SK-N-SH treated with all-trans-retinoic acid at 6 μM for 48 hours (cell line): Measurements from ENCODE around the gene LRGUK.

Source experiments
- ATAC-seq: fragments of 200-7000 bp; cut with Tn5 transposase; 3 replicates; pipeline ENCODE4 v1.9.1; 2020; ENCODE audit warnings: mild to moderate bottlenecking, moderate library complexity
- ARNTL ChIP-seq: fragments of 450-650 bp; formaldehyde crosslinking; IDR thresholded peaks from 2 replicates; pipeline ENCODE4 v1.5.0; 2020; ENCODE audit warnings: low read depth, mild to moderate bottlenecking, moderate library complexity, borderline replicate concordance
- BACH2 ChIP-seq: fragments of 250-450 bp; sonication (Bioruptor Pico); IDR thresholded peaks from 2 replicates; pipeline ENCODE4 v1.9.0; 2021; ENCODE audit warnings: mild to moderate bottlenecking, borderline replicate concordance
- CREB5 ChIP-seq: fragments of 250-450 bp; sonication (Bioruptor Pico); IDR thresholded peaks from 2 replicates; pipeline ENCODE4 v1.5.1; 2020; ENCODE audit warnings: low read depth, mild to moderate bottlenecking, moderate library complexity
- CSDC2 ChIP-seq: fragments of 250-450 bp; sonication (Bioruptor Pico); IDR thresholded peaks from 2 replicates; pipeline ENCODE4 v1.5.0; 2020; ENCODE audit warnings: mild to moderate bottlenecking, moderate library complexity
- ESRRG ChIP-seq: fragments of 250-450 bp; sonication (Bioruptor Pico); IDR thresholded peaks from 2 replicates; pipeline ENCODE4 v1.6.1; 2021; ENCODE audit warnings: mild to moderate bottlenecking
- GLIS3 ChIP-seq: fragments of 250-450 bp; sonication (Bioruptor Pico); IDR thresholded peaks from 2 replicates; pipeline ENCODE4 v1.5.0; 2020; ENCODE audit warnings: mild to moderate bottlenecking, moderate library complexity
- ISL1 ChIP-seq: fragments of 250-450 bp; sonication (Bioruptor Pico); IDR thresholded peaks from 2 replicates; pipeline ENCODE4 v2.1.2; 2022; ENCODE audit warnings: mild to moderate bottlenecking, moderate library complexity
- OSR1 ChIP-seq: fragments of 250-450 bp; sonication (Bioruptor Pico); IDR thresholded peaks from 2 replicates; pipeline ENCODE4 v1.8.0; 2022; ENCODE audit warnings: moderate library complexity, mild to moderate bottlenecking, inconsistent platforms
- PPARA ChIP-seq: fragments of 250-450 bp; sonication (Bioruptor Pico); IDR thresholded peaks from 2 replicates; pipeline ENCODE4 v1.5.0; 2020; ENCODE audit warnings: mild to moderate bottlenecking, borderline replicate concordance
- RARB ChIP-seq: fragments of 250-450 bp; sonication (Bioruptor Pico); IDR thresholded peaks from 2 replicates; pipeline ENCODE4 v1.8.0; 2021; ENCODE audit warnings: mild to moderate bottlenecking, moderate library complexity
- SNAI2 ChIP-seq: fragments of 250-450 bp; sonication (Bioruptor Pico); IDR thresholded peaks from 2 replicates; pipeline ENCODE4 v1.5.0; 2020; ENCODE audit warnings: mild to moderate bottlenecking, moderate library complexity
- TCF4 ChIP-seq: fragments of 250-450 bp; sonication (Bioruptor Pico); IDR thresholded peaks from 2 replicates; pipeline ENCODE4 v1.8.0; 2021; ENCODE audit warnings: mild to moderate bottlenecking, moderate library complexity, borderline replicate concordance
- TOX ChIP-seq: fragments of 250-450 bp; sonication (Bioruptor Pico); IDR thresholded peaks from 2 replicates; pipeline ENCODE4 v1.8.0; 2021; ENCODE audit warnings: mild to moderate bottlenecking, moderate library complexity, borderline replicate concordance
- TSHZ2 ChIP-seq: fragments of 250-450 bp; sonication (Bioruptor Pico); IDR thresholded peaks from 2 replicates; pipeline ENCODE4 v1.5.0; 2020; ENCODE audit warnings: mild to moderate bottlenecking, moderate library complexity
- ZC3H10 ChIP-seq: fragments of 250-450 bp; sonication (Bioruptor Pico); IDR thresholded peaks from 2 replicates; pipeline ENCODE4 v1.5.1; 2021; ENCODE audit warnings: mild to moderate bottlenecking, moderate library complexity
- ZFP3 ChIP-seq: fragments of 250-450 bp; sonication (Bioruptor Pico); IDR thresholded peaks from 2 replicates; pipeline ENCODE4 v1.5.0; 2020; ENCODE audit warnings: mild to moderate bottlenecking, moderate library complexity
- ZFP30 ChIP-seq: fragments of 450-650 bp; formaldehyde crosslinking; IDR thresholded peaks from 2 replicates; pipeline ENCODE4 v1.5.0; 2022; ENCODE audit warnings: mild to moderate bottlenecking, moderate library complexity
- ZNF565 ChIP-seq: fragments of 450-650 bp; formaldehyde crosslinking; conservative IDR thresholded peaks from 2 replicates; pipeline ENCODE4 v1.5.0; 2020; ENCODE audit warnings: low read depth, mild to moderate bottlenecking, moderate library complexity
- ZNF70 ChIP-seq: fragments of 450-650 bp; formaldehyde crosslinking; IDR thresholded peaks from 2 replicates; pipeline ENCODE4 v1.5.0; 2020; ENCODE audit warnings: mild to moderate bottlenecking, moderate library complexity
- ZNF8 ChIP-seq: fragments of 450-650 bp; formaldehyde crosslinking; IDR thresholded peaks from 2 replicates; pipeline ENCODE4 v1.5.0; 2020; ENCODE audit warnings: mild to moderate bottlenecking, moderate library complexity
- TF ChIP-seq, protein P1 (sequence below): fragments of 250-450 bp; sonication (Bioruptor Pico); IDR thresholded peaks from 2 replicates; pipeline ENCODE4 v1.8.0; 2020; ENCODE audit warnings: mild to moderate bottlenecking, moderate library complexity, borderline replicate concordance
- TF ChIP-seq, protein P2 (sequence below): fragments of 250-450 bp; sonication (Bioruptor Pico); IDR thresholded peaks from 2 replicates; pipeline ENCODE4 v1.8.0; 2021; ENCODE audit warnings: low read depth, mild to moderate bottlenecking, moderate library complexity, borderline replicate concordance

Gene LRGUK

GRCh38 chr7:134308548-134308947, 181.4 kb downstream of the LRGUK start:
- no peak for TF ChIP-seq ZNF8
- no peak for TF ChIP-seq ZFP3 (CRISPR knock-in tag)
- TF ChIP-seq CREB5 = no peak
- no peak for TF ChIP-seq BACH2 (CRISPR knock-in tag)
- no peak for TF ChIP-seq ZC3H10 (CRISPR knock-in tag)
- TF ChIP-seq, all 23 proteins: peak for 0
- no peak for ATAC-seq

- ATAC-seq = no peak
- no peak for TF ChIP-seq SNAI2 (CRISPR knock-in tag)
- TF ChIP-seq BACH2 (CRISPR knock-in tag) = no peak
Observed at GRCh38 chr7:134311807-134312206, 184.7 kb downstream of the LRGUK start.

GRCh38 chr7:134312717-134313116, 185.6 kb downstream of the LRGUK start:
- no peak for ATAC-seq
- TF ChIP-seq PPARA (CRISPR knock-in tag) (no peak), ZNF8 (no peak), ARNTL (CRISPR knock-in tag) (no peak), ESRRG (CRISPR knock-in tag) (no peak), ZFP30 (CRISPR knock-in tag) (no peak), RARB (CRISPR knock-in tag) (no peak), CSDC2 (CRISPR knock-in tag) (no peak)

- ATAC-seq = no peak
- TF ChIP-seq OSR1 (CRISPR knock-in tag) (no peak), ZNF565 (no peak), SNAI2 (CRISPR knock-in tag) (no peak), ESRRG (CRISPR knock-in tag) (no peak), ZNF8 (no peak), ISL1 (CRISPR knock-in tag) (no peak), CREB5 (no peak), GLIS3 (CRISPR knock-in tag) (no peak), TOX (CRISPR knock-in tag) (no peak), PPARA (CRISPR knock-in tag) (no peak), RARB (CRISPR knock-in tag) (no peak), TSHZ2 (no peak), ARNTL (CRISPR knock-in tag) (no peak), ZNF70 (CRISPR knock-in tag) (no peak), TCF4 (no peak), ZC3H10 (CRISPR knock-in tag) (no peak), BACH2 (CRISPR knock-in tag) (no peak), CSDC2 (CRISPR knock-in tag) (no peak)
- TF ChIP-seq, protein P1, sequence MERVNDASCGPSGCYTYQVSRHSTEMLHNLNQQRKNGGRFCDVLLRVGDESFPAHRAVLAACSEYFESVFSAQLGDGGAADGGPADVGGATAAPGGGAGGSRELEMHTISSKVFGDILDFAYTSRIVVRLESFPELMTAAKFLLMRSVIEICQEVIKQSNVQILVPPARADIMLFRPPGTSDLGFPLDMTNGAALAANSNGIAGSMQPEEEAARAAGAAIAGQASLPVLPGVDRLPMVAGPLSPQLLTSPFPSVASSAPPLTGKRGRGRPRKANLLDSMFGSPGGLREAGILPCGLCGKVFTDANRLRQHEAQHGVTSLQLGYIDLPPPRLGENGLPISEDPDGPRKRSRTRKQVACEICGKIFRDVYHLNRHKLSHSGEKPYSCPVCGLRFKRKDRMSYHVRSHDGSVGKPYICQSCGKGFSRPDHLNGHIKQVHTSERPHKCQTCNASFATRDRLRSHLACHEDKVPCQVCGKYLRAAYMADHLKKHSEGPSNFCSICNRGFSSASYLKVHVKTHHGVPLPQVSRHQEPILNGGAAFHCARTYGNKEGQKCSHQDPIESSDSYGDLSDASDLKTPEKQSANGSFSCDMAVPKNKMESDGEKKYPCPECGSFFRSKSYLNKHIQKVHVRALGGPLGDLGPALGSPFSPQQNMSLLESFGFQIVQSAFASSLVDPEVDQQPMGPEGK (CRISPR knock-in tag) = no peak
- TF ChIP-seq, protein P2, sequence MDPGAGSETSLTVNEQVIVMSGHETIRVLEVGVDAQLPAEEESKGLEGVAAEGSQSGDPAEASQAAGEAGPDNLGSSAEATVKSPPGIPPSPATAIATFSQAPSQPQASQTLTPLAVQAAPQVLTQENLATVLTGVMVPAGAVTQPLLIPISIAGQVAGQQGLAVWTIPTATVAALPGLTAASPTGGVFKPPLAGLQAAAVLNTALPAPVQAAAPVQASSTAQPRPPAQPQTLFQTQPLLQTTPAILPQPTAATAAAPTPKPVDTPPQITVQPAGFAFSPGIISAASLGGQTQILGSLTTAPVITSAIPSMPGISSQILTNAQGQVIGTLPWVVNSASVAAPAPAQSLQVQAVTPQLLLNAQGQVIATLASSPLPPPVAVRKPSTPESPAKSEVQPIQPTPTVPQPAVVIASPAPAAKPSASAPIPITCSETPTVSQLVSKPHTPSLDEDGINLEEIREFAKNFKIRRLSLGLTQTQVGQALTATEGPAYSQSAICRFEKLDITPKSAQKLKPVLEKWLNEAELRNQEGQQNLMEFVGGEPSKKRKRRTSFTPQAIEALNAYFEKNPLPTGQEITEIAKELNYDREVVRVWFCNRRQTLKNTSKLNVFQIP (CRISPR knock-in tag) = no peak
Observed at GRCh38 chr7:134313543-134313942, 186.4 kb downstream of the LRGUK start.
